Mononuclear cell (primary cell): ENCODE results near the gene CACNA1C. TPM values are rescaled to one million over a fixed set of nuclear protein-coding genes. Genes with fewer than 3 reads are reported as not detected.
"Not testable (repeated sequence)": the region's sequence is repeated elsewhere in the genome, so short reads cannot be mapped to it uniquely, and the experiment has no call there.

Experiments
- H3K27me3 ChIP-seq: 2 replicates; pipeline ENCODE4 v1.6.0; 2011; ENCODE audit warnings: low read length, control low read depth; ENCODE audit not compliant: insufficient read depth
- H3K4me1 ChIP-seq: 2 replicates; pipeline ENCODE4 v1.5.1; 2011; ENCODE audit warnings: mild to moderate bottlenecking, low read length, control low read depth; ENCODE audit not compliant: insufficient read depth
- H3K4me3 ChIP-seq: 2 replicates; pipeline ENCODE4 v1.5.1; 2011; ENCODE audit warnings: mild to moderate bottlenecking, low read length, moderate library complexity
- H3K9me3 ChIP-seq: 2 replicates; pipeline ENCODE4 v1.5.1; 2011; ENCODE audit warnings: low read depth, mild to moderate bottlenecking, control low read depth, low read length
- total RNA-seq: library from RNA; depleted of rRNA; stranded (reverse); fragments of >200 nt; gene quantifications from one replicate; pipeline ENCODE4 v1.2.3, GENCODE V29; 2012

CACNA1C gene
- total RNA-seq, 1 donor = 0.10 TPM

GRCh38 chr12:2682296-2683251, 629.8 kb downstream of the CACNA1C start:
- H3K9me3 ChIP-seq = no peaks in the 10 kb centered on the region
- H3K4me3 ChIP-seq = no peak overlapping the region
- no peaks in the 10 kb centered on the region for H3K4me1 ChIP-seq
- H3K27me3 ChIP-seq = no peaks in the 10 kb centered on the region

GRCh38 chr12:2683283-2684025, 630.7 kb downstream of the CACNA1C start:
- Histone ChIP-seq H3K4me3 (no peak overlapping the region), H3K9me3 (no peaks in the 10 kb centered on the region), H3K27me3 (no peaks in the 10 kb centered on the region), H3K4me1 (no peaks in the 10 kb centered on the region)

DNA sequence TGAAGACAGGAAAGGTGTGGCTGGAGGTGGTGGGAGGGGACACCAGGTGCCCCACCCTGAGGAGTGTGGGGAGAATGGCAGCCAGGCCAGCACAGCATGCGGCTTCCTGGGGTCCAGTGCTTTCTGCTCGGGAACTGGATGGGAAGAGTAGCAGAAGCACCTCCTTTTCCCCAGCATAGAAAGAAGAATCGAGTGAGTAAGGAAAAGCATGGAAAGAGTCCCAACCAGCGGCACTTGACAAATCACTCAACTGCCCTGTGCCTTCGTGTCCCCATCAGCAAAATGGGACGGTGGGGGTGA, 631.2 kb downstream of the CACNA1C start:
- H3K4me1 ChIP-seq, H3K4me3 ChIP-seq, H3K9me3 ChIP-seq, H3K27me3 ChIP-seq: not testable (repeated sequence)

DNA sequence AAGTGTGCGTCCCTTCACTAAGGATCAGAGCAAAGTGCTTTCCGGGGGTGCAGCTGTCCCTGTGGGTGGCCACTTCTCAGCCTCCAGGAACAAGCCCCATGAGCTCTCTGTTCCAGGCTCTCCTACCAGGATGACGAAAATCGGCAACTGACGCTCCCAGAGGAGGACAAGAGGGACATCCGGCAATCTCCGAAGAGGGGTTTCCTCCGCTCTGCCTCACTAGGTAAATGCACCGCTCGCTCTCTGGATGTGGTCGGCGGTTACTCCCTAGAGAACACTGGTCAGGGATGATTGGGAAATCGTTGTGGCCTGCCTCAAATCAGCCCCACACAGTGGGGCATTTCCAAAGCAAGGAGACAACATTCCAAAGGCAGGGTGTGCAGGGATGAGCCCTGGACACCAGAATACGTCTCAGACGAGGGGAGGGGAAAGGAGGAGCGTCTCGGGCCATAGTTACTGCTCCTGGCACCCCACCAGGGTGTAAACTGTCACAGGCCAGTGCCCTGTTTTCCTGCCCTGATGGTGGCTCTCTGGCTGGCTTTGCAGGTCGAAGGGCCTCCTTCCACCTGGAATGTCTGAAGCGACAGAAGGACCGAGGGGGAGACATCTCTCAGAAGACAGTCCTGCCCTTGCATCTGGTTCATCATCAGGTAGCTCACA, 633.0 kb downstream of the CACNA1C start:
- H3K9me3 ChIP-seq, H3K4me3 ChIP-seq, H3K27me3 ChIP-seq, H3K4me1 ChIP-seq: not testable (repeated sequence)

DNA sequence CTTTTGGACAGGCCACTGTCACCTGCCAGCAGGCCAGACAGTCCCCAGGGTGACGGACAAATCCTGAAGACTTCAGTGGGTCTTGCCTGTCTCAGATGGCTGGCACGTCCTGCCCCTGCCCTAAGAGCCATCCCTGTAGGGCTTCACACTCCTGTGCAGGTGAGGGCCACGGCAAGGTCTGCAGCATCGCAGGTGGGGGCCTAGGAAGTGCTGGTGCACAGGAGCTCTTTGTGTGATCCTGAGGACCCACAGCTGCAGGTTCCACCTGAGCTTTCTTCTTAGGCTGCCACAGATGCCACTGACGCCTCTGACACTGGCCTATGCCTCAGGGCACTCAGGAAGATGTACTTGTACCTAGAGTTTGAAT, 633.5 kb downstream of the CACNA1C start:
- Histone ChIP-seq H3K27me3 (no peaks in the 10 kb centered on the region), H3K9me3 (no peaks in the 10 kb centered on the region), H3K4me1 (peaks cover 14% of the 10 kb centered on the region), H3K4me3 (no peak overlapping the region)

DNA sequence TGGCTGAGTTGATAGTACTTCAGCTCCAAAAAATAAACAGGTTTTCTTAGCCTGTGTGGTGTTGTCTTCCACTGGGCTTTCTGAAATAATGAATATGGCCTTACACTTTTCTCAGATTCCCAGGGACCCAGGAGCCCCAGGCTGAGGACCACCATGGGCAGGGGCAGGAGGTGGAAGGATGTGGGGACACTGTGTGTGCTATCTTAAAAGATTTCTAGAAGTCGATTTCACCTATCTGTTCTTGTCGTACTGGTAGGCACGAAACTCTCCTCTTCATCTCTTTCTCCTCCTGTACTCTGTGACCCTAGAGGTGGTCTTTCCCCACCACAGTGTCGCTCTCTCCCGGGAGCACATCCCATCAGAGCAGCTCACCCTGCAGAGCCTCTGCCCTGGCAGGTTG, 634.3 kb downstream of the CACNA1C start:
- Histone ChIP-seq H3K9me3 (no peaks in the 10 kb centered on the region), H3K27me3 (no peaks in the 10 kb centered on the region), H3K4me1 (peaks cover 21% of the 10 kb centered on the region), H3K4me3 (no peak overlapping the region)

DNA sequence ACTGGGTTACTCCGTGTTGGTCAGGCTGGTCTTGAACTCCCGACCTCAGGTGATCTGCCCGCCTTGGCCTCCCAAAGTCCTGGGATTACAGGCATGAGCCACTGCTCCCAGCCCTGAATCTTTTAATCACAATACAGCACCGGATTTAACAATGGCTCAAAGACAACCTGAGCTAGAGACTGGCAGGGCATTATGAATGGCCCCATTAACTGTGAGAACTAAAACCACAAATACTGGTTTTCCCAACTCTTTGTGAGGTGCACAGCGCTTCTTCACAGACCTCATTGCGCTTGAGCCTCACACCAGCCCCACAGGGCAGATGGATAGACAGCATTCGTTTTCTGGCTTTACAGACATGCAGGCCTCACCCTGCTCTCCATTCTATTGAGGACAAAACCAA, 634.9 kb downstream of the CACNA1C start:
- Histone ChIP-seq H3K4me3 (no peak overlapping the region), H3K9me3 (no peaks in the 10 kb centered on the region), H3K27me3 (no peaks in the 10 kb centered on the region), H3K4me1 (peaks cover 24% of the 10 kb centered on the region)

- no peaks in the 10 kb centered on the region for H3K27me3 ChIP-seq
- no peak overlapping the region for H3K4me3 ChIP-seq
- H3K4me1 ChIP-seq = peaks cover 30% of the 10 kb centered on the region
- no peaks in the 10 kb centered on the region for H3K9me3 ChIP-seq
These were observed 635.7 kb downstream of the CACNA1C start for GRCh38 chr12:2688381-2688931.

DNA sequence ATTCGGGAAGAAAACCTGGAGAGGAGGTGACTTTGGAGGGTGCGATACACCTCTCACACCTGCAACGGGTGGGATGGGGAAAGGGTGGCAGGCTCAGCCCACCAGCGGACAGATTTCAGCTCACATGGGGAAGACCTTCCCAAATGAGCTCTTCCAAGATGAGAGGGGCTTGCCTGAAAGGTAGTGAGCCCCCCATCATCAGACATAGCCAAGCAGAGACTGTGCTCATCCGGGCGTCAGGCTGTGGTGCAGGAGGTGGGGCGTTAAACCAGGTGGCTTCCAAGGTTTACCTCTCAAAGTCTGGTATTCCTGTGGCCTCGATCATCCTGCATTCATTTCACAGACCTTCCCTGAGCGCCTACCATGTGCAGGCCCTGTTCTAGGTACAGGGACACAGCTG, 636.6 kb downstream of the CACNA1C start:
- H3K9me3 ChIP-seq = no peaks in the 10 kb centered on the region
- H3K4me3 ChIP-seq = no peak overlapping the region
- no peaks in the 10 kb centered on the region for H3K27me3 ChIP-seq
- peaks cover 33% of the 10 kb centered on the region for H3K4me1 ChIP-seq

DNA sequence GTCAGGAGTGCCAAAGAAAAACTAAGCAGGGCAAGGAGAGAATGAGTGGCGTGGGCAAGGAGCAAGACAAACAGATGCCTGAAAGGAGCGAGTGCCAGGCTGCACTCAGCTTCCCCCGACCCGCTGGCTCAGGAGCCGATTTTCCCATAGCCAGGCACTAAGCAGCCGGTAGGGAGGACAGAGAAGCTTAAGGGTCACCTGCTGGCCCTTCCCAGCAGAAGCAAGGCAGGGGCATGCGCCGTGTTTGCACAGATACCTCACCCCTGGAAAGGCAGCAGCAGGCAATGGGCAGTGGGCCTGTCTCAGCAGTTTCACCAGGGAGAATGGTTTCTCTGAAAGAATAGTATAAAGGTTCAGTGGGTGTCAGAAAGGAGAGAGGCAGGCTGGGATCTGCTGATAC, 637.1 kb downstream of the CACNA1C start:
- H3K27me3 ChIP-seq = no peaks in the 10 kb centered on the region
- H3K9me3 ChIP-seq = no peaks in the 10 kb centered on the region
- peaks cover 33% of the 10 kb centered on the region for H3K4me1 ChIP-seq
- H3K4me3 ChIP-seq = no peak overlapping the region

- Histone ChIP-seq H3K4me3 (peak overlapping the region; percentile 58), H3K27me3 (no peaks in the 10 kb centered on the region), H3K4me1 (peaks cover 33% of the 10 kb centered on the region), H3K9me3 (no peaks in the 10 kb centered on the region)
These were observed 637.7 kb downstream of the CACNA1C start for GRCh38 chr12:2690348-2691005.

DNA sequence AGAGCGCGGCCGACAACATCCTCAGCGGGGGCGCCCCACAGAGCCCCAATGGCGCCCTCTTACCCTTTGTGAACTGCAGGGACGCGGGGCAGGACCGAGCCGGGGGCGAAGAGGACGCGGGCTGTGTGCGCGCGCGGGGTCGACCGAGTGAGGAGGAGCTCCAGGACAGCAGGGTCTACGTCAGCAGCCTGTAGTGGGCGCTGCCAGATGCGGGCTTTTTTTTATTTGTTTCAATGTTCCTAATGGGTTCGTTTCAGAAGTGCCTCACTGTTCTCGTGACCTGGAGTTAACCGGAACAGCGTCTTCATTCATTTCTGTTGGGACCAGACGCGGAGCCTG, 638.2 kb downstream of the CACNA1C start:
- no peaks in the 10 kb centered on the region for H3K9me3 ChIP-seq
- H3K4me1 ChIP-seq = peaks cover 33% of the 10 kb centered on the region
- peak overlapping the region; percentile 58 for H3K4me3 ChIP-seq
- H3K27me3 ChIP-seq = no peaks in the 10 kb centered on the region

GRCh38 chr12:2691345-2692071, 638.7 kb downstream of the CACNA1C start:
- Histone ChIP-seq H3K4me1 (peaks cover 33% of the 10 kb centered on the region), H3K9me3 (no peaks in the 10 kb centered on the region), H3K27me3 (no peaks in the 10 kb centered on the region), H3K4me3 (peak overlapping the region; percentile 58)

- Histone ChIP-seq H3K27me3 (no peaks in the 10 kb centered on the region), H3K4me1 (peaks cover 33% of the 10 kb centered on the region), H3K9me3 (no peaks in the 10 kb centered on the region), H3K4me3 (peak overlapping the region; percentile 58)
These were observed 639.3 kb downstream of the CACNA1C start for GRCh38 chr12:2692080-2692479.
